HG02840 (cell line): ENCODE data around the gene PARD6B.
A peak's percentile ranks its signal among the peaks of the same experiment; 100 is the strongest.
"Not testable (repeated sequence)": the region's sequence is repeated elsewhere in the genome, so short reads cannot be mapped to it uniquely, and the experiment has no call there.

Source experiments
- ATAC-seq: cut with Tn5 transposase; IDR thresholded peaks from one replicate; pipeline ENCODE4 v1.9.1; 2021; ENCODE audit warnings: mild to moderate bottlenecking, moderate library complexity, moderate number of reproducible peaks; ENCODE audit not compliant: unreplicated experiment, low FRiP score

Gene PARD6B

DNA sequence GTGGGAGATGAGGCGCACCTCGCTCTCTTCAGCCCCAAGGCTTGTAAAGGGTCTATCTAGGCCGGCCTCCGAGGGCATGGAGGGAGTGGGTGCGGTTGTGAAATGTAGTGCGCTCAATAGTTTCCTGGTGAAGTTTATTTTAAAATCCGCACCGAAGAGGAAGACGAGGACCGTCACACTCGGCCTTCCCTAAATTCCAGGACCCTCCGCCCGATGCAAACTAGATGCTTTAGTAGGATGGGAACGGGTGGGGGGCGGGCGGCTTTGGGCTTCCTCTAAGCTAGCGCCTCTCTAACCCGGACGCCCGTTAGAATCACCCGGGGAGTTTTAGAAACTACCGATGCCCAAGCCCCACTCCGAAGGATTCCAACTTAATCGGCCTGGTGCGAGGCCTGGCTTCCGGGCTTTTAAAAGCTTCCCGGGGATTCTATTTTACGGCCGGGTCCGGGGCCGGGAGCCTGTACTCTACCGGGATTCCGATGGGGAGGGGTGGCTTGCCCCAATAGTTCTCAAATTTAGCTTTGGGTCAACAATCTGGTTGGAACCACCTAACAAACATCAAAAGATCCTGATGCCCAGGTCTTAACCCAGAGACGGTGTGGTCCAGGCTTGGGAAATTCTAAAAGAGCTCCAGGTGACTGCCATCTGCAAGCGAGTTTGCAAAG, 62.9 kb downstream of the PARD6B start:
- no peak for ATAC-seq

DNA sequence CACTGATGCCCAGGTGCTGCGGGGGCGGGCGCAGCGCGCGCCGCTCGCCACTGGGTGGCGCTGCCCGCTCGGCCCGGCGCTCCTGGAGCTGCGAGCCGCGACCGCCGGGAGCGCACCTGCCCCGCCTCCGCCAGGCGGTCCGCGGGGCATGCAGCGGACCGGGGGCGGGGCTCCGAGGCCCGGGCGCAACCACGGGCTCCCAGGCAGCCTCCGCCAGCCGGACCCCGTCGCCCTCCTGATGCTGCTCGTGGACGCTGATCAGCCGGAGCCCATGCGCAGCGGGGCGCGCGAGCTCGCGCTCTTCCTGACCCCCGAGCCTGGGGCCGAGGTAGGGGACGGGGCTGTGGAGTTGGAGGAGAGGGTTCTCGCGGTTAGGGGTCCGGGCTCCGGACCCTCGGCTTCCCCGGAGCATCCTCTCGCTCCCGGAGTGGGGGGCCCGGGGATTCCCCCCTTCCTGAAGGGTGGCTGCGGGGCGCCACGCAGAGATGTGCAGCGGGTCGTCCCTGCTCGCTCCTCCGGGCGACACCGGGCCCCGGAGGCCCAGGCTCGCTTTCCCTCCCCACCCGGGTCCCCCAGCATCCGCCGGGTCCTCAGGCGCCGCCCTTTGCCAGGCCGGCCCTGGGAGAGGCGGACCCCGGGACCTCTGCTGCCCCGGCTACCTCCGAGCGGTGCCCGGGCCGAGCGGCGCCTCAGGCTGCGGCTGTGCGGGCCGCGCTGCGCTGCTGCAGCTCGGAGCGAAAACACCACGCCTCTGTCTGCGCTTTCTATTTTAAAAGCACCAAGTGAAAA, 63.7 kb downstream of the PARD6B start, which contains the start of gene BCAS4:
BCAS4 (plus strand) TSS at position 216 of the 789 bp plus-strand sequence; CDS start at position 239, 23 bp downstream.
- ATAC-seq = peak; percentile 54

DNA sequence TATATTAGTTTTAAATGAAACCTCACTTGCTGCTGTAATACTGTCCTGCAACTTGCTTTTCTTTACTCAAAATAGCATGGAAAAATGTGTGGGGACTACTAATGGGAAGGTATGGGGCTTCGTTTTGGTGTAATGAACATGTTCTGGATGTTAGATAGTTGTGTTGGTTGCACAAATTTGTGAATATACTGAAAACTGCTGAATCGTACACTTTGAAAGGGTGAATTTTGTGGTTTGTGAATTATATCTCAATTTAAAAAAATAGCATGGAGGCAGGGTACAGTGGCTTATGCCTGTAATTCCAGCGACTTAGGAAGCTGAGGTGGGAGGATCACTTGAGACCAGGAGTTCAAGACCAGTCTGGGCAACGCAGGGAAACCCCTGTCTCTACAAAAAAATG, 65.8 kb downstream of the PARD6B start:
- ATAC-seq = no peak

DNA sequence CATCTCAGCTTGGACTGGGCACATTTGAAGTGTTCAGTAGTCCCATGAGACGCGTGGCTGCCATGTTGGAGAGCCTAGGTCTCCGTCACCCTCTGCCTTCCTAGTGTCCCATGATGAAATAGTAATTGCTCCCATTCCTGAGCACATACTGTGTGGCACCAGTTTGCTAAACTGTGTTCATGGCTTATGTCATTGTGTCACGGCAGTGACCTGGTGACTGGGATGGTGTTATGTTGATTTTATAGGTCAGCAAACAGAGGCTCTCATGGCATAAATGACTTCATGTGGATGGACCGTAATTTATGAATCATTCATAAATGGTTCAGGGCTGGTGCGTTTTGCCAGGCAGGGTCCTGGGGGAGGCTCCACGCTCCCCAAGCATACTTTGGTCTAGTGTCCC, 67.3 kb downstream of the PARD6B start:
- no peak for ATAC-seq

DNA sequence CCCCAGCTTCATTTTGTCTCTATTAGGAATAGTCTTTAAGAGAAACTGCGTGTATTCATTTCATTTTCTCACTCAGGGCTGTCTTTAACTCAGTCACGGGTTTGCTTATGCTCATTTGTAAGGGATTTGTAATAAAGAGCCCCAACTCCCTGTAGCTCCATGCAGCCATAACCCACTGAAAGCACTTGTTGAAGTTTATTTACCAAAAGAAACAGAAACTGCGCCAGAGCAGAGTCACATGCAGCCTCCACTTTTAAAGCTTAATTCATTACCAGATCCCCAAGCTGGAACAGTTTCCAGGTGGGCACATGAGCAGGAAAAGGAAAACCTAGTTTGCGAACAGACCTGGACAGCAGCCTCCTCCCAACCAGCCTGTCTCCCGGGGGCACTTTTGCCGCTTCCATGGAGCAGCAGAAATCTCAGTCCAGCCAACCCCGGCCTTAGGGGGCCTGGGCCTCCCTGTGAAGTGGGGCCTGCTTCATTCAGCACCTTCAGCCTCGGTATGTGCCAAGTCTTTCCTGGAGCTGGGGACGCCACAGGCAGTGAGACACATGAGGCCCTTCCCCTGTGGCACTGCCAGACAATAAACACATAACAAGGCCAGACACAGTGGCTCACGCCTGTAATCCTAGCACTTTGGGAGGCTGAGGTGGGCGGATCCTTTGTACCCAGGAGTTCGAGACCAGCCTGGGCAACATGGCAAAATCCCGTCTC, 68.0 kb downstream of the PARD6B start:
- ATAC-seq = no peak

DNA sequence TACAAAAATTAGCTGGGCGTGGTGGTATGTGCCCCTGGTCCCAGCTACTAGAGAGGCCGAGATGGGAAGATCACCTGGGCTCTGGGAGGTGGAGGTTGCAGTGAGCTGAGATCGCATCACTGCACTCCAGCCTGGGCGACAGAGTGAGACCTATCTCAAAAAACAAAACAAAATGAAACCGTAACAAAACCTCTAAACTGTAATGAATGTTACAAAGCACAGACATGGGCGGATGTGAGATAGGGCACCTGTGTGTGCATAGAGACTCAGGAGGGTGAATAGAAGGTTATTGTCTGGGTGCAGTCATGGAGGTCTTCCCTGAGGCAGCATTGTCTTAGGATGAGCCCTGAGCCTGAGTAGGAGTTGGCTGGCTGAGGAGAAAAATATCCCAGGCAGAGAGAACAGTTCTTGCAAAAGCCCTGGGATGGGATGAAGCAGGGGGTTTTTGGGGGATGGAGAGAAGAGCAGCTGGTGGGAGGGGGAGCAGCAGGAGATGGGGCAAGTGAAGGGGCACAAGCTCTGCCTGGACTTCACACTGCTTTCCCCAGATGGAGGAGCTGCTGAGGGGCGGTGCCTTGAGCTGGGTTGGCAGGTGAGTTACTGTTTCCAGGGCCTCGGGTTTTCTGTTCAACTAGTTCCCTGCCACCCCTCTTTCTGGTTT, 68.6 kb downstream of the PARD6B start:
- ATAC-seq = no peak

DNA sequence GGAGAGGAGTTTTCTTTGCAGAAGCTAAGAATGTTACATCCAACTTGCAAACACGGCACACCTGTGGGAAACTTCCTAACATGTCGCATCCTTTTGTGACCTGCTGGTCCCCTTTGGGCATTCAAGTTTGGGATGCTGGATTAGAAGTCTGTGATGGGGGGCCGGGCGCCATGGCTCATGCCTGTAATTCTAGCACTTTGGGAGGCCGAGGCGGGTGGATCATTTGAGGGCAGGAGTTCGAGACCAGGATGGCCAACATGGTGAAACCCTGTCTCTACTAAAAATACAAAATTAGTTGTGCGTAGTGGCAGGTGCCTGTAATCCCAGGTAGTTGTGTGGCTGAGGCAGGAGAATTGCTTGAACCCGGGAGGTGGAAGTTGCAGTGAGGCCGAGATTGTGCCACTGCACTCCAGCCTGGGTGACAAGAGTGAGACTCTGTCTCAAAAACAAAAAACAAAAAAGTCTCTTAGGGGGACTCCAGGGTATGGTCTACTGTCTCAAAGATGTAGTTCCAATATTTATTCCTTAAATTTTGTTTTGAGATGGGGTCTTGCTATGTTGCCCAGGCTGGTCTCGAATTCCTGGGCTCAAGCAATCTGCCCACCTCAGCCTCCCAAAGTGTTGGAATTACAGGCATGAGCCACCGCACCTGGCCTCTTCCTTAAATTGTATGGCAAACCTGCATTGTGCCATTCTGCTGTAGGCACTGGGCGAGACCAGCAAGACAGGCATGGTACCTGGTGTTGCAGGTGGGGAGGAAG, 69.8 kb downstream of the PARD6B start:
- ATAC-seq = not testable (repeated sequence)

DNA sequence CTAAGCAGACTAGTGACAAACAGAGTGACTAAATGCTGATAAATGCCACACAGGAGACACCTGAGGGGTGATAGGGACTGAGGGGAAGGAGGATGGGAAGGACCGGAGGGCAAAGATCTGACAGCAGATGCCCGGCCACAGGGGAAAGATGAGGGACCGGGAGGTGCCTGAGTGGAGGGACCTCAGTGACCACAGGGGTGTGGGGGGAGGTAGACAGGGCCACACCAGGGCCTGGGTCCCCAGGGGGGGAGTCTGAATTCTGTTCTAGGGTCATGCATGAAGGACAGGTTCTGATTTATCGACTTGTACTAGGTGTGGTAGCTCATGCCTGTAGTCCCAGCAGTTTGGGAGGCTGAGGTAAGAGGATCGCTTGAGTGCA, 70.4 kb downstream of the PARD6B start:
- ATAC-seq = no peak

DNA sequence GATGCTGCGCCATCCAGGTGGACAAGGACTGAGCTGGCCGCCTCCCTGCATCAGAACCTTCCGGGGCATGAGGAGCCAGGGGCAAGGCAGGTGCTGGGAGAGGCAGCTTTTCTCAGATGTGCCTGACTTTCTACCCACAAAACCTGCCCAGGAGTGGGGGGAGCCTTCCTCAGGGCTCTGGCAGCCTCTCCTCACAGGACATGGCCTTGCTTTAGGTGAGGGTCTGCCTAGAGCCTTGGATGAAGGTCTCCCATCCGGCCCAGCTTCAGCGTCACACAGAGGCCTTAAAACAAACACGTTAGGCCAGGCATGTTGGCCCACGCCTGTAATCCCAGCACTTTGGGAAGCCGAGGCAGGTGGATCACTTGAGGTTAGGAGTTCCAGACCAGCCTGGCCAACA, 70.9 kb downstream of the PARD6B start:
- ATAC-seq = no peak

DNA sequence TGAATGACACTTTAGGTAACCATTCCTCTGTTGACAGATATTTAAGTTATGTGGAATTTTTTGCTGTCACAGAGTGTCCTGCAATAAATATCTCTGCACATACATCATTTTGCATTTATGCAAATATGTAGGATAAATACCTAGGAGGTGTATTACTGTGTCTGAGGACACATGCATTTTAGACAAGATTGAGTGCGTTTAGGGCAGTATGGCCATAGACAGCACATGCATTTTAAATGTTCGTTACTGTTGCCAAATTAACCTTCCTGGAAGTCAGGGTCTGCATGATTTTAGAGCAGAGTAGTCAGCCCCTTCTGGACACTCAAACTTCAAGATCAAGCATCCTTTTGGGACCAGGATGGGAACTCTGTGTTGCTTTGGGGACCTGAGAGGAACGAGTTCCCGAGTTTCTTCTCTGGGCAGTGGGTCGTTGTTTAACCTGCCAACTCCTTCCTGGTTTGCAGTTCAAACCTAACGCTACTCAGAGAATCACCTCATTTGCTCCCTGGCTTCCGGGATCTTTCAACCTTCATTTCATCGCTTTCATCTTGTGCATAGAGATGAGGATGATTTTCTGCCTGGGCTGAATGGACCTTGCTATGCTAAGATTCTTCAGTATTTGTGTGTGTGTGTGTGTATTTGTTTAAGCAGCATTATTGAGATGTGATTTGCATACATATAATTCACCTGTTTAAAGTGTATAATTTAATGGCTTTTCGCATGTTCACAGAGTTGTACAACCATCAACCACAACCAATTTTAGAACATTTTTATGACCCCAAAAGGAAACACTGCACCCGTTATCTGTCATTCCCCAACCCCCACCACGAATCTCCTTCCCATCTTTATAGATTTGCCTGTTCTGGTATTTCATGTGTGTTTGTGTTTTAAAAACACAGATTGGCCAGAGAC, 73.3 kb downstream of the PARD6B start:
- ATAC-seq = no peak

DNA sequence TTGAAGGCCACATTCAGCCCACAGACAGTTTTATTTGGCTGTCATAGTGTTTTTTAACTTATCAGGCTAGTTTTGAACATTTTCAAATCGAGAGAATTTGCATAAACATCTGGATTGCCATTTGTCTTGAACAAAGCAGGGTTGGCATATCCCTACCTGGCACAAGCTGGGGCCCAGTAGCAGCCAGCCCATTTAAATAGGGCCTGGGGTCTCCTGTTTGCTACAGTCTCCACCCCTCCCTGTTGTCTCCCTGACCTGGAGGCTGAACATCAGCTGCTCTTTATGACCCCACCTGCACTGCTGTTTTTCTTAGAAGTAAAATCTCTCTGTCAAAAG, 73.9 kb downstream of the PARD6B start:
- ATAC-seq = no peak

DNA sequence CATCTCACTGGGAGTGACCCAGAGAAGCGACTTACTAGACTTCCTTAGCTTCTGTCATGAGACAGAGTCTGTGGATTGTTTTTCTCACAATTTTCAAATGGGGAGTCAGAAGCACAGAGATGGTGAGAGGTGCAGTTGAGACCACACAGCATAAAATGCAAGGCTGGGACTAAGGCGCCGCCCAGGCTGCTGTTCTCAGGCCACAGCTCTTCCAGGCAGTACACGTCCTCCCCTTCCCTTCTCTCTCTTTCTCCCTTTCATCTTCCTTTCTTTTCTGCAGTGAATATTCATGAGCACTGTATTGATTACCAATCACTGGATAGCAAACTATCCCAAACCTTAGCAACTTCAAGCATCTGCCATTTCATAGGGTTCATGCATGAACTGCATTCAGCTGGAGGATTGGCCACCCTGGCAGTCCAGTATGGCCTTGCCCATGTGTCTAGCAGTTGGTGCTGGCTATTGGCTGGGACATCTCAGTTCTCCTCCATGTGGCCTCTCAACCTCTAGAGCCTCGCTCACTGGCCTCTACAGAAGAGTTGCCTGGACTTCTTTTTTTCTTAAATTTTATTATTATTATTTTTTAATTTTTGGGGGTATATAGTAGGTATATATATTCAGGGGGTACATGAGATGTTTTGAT, 74.9 kb downstream of the PARD6B start:
- ATAC-seq = no peak
